ENCODE results near the gene ZNF592. TPM values are rescaled to one million over a fixed set of nuclear protein-coding genes. Genes with fewer than 3 reads are reported as not detected.

The ZNF592 gene
- total RNA-seq, 4 donors from 2014 or later, result 4.7 to 48.2 (median 11.7) TPM

DNA sequence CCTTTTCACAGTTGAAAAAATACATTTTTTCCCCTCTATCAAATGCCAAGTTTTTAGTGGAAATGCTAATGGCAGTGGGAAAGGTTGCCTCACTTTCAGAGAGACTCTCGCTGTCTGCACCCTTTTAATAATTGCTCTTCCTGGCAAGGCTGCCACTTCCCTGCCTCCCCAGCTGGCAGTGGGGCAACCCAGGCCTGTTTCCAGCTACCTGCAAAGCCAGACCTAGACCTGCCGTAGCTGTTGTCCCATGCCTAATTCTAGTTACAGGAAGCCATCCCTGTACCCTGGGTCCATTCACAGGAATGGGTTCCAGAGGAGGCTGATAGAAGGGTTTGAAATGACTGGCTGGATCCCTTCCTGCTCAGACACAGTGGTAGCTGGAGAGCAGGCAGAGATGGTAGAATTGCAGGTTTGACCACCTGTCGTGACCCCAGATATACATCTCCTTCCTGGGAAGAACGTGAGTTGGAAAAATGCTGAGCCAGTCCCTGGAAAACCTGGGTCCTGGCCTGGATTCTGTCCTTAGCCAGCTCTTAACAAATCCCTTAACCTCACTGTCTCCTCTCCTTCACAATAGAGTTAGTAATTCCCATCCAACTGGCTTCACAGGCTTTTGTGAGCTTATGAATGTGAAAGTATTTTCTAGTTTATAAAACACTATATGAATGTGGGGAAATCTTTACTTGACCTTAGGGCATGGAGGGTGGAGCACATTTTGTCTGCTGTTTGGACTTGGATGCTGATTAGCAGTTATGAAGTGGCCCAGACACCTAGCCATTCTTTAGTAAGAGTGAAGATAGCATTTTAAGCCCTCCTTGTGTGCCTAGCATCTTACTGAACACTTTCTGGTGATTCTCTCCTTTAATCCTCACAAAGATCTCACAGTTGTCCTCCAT lies 55.9 kb downstream of the ZNF592 start:
- intact Hi-C loops (cut with DNase I; ENCODE audit: low total_unique reads), result no loop called here
- DNase-seq, result no peak
- H3K27ac ChIP-seq, result no peak overlapping the region

DNA sequence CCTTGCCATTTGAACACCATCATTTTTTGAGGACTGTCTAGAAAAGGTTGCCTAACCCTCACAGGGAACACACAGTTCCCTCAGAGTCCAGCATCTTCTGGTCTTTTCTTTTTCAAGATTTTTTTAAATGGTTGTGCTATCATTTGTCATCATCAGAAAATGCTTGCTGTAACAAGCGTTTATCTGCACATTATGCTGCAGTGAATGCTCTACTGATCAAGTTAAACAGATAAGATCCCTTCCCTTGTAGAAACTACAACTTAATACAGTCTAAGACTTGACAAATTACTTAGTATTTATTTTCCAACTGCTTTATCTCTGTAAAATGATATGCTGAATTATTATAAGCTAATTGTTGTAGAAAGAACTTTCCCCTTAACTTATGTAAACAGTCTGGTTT lies 56.8 kb downstream of the ZNF592 start:
- no peaks in the 10 kb centered on the region for H3K27me3 ChIP-seq
- no peak for DNase-seq
- H3K36me3 ChIP-seq, result no peaks in the 10 kb centered on the region
- TF ChIP-seq, protein P1, sequence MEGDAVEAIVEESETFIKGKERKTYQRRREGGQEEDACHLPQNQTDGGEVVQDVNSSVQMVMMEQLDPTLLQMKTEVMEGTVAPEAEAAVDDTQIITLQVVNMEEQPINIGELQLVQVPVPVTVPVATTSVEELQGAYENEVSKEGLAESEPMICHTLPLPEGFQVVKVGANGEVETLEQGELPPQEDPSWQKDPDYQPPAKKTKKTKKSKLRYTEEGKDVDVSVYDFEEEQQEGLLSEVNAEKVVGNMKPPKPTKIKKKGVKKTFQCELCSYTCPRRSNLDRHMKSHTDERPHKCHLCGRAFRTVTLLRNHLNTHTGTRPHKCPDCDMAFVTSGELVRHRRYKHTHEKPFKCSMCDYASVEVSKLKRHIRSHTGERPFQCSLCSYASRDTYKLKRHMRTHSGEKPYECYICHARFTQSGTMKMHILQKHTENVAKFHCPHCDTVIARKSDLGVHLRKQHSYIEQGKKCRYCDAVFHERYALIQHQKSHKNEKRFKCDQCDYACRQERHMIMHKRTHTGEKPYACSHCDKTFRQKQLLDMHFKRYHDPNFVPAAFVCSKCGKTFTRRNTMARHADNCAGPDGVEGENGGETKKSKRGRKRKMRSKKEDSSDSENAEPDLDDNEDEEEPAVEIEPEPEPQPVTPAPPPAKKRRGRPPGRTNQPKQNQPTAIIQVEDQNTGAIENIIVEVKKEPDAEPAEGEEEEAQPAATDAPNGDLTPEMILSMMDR (IDR thresholded peaks at IDR 0.05), result no peak
- no peak for TF ChIP-seq POLR2A (IDR thresholded peaks at IDR 0.05)
- no peak overlapping the region for H3K27ac ChIP-seq
- no peak overlapping the region for H3K4me3 ChIP-seq
- no peaks in the 10 kb centered on the region for H3K4me1 ChIP-seq
- intact Hi-C loops (cut with DNase I; ENCODE audit: low total_unique reads), result no loop called here
- H3K9me3 ChIP-seq, result no peaks in the 10 kb centered on the region

More for the DNA sequence above, 55.9 kb downstream of the ZNF592 start:
- no peaks in the 10 kb centered on the region for H3K4me1 ChIP-seq
- H3K36me3 ChIP-seq, result no peaks in the 10 kb centered on the region
- H3K27me3 ChIP-seq, result no peaks in the 10 kb centered on the region
- H3K4me3 ChIP-seq, result no peak overlapping the region
- H3K9me3 ChIP-seq, result no peaks in the 10 kb centered on the region
- TF ChIP-seq, protein P1 (IDR thresholded peaks at IDR 0.05), result no peak
- no peak for TF ChIP-seq POLR2A (IDR thresholded peaks at IDR 0.05)

DNA sequence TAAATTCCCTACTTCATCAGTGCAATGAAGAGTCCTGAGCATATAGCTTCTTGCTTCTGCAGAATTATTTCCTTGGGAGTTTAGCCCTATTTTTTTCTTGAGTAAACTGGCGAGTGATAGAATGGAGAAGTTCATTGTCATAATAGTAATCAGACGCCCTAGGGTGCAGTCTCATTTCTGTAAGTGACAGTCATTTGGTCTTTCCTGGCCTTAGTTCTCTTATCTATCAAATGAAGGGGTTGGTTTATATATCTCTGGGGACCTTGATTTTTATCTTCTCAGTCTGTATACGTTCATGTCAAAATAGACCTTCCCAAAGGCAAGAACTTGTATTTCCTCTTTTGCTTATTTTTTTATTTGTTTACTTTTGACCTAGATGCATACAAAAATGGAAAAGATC lies 58.8 kb downstream of the ZNF592 start:
- TF ChIP-seq, protein P1 (IDR thresholded peaks at IDR 0.05), result no peak
- TF ChIP-seq POLR2A (IDR thresholded peaks at IDR 0.05), result no peak
- no peaks in the 10 kb centered on the region for H3K36me3 ChIP-seq
- no peaks in the 10 kb centered on the region for H3K4me1 ChIP-seq
- H3K27ac ChIP-seq, result no peak overlapping the region
- H3K4me3 ChIP-seq, result no peak overlapping the region
- no peaks in the 10 kb centered on the region for H3K9me3 ChIP-seq
- intact Hi-C loops (cut with DNase I; ENCODE audit: low total_unique reads), result no loop called here
- no peak for DNase-seq
- no peaks in the 10 kb centered on the region for H3K27me3 ChIP-seq

DNA sequence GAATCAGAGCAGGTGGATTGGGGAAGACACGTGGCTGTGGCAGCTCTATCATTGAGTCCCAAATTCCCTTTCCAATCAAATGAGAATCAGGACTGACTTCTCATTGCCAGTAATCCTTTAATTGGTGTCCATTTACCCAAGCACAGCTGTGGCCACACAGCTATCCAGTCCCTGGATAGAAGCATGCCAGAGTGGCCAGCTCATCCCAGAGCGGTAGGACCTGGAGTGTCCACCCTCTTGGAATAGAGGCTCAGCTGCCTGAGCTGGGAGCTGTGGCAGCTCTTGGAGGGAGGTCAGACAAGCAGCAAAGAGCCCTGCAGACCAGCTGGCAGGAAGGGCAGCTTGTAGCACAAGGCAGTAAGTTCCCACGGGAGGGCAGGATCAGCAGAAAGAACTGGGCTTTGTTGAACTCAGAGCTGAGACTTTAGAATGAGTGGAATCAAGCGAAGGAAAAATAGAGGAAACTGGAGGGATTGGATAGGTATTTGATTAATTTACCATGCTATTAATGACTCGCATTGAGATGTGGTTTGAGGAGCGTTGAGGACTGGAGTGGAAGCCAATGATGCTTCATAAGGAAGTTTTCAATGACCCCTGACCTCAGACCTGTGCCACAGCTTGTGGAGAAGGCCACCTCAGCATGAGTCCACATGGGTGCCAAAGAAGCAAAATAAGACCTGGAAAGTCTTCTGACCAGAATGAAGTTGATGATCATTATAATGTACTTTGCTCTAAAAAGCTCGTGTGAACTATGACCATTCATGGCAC lies 61.9 kb downstream of the ZNF592 start:
- intact Hi-C loops (cut with DNase I; ENCODE audit: low total_unique reads), result no loop called here

More for the DNA sequence above, 61.9 kb downstream of the ZNF592 start:
- no peaks in the 10 kb centered on the region for H3K36me3 ChIP-seq
- H3K9me3 ChIP-seq, result no peaks in the 10 kb centered on the region
- TF ChIP-seq, protein P1 (IDR thresholded peaks at IDR 0.05), result no peak
- no peak for TF ChIP-seq POLR2A (IDR thresholded peaks at IDR 0.05)
- no peak overlapping the region for H3K27ac ChIP-seq
- DNase-seq, result peak in 1 of 2 donors; percentile 11
- H3K4me3 ChIP-seq, result no peak overlapping the region
- no peaks in the 10 kb centered on the region for H3K4me1 ChIP-seq
- no peaks in the 10 kb centered on the region for H3K27me3 ChIP-seq
